Glomerular endothelial cell (primary cell): Measurements from ENCODE around the gene LIMS2. TPM values are rescaled to one million over a fixed set of nuclear protein-coding genes. Genes with fewer than 3 reads are reported as not detected.

ENCODE experiments used
- DNase-seq: peaks from one replicate; pipeline ENCODE4 v3.0.0-alpha.2; 2011; ENCODE audit warnings: low read depth, low spot score; ENCODE audit errors: extremely low read depth
- total RNA-seq: library from RNA; depleted of rRNA; stranded (reverse); fragments of >200 nt; gene quantifications from 2 replicates; pipeline ENCODE4 v1.2.3, GENCODE V29; 2015

The LIMS2 gene
- total RNA-seq, 1 donor from 2014 or later = 15.6 TPM

- no peak for DNase-seq
Observed at GRCh38 chr2:127647242-127648190, 27.8 kb downstream of the LIMS2 start.

GRCh38 chr2:127646487-127647241, 28.7 kb downstream of the LIMS2 start:
- no peak for DNase-seq

- no peak for DNase-seq
Observed at GRCh38 chr2:127645395-127646291, 29.7 kb downstream of the LIMS2 start, which contains the start of gene GPR17. GPR17 (plus strand) TSS chr2:127646153; CDS start chr2:127650736, 4,583 bp downstream.

DNA sequence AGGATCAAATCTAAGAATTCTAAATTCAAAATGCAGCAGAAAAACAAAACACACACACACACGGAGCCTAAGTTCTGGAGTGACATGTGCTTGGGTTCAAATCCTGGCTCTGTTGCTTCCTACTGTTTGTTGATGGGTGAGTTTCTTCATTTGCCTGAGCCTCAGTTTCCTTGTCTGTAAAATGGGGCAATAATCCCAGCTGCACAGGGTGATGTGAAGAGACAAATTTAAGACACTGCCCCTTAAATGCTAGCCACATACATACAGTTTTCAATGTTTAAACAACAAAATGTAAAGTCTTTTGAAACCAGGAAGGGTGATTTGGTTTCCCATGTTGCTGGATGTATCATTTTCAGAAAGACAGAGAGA, 30.3 kb downstream of the LIMS2 start:
- DNase-seq = no peak

- DNase-seq = no peak
Observed at GRCh38 chr2:127644066-127645025, 31.0 kb downstream of the LIMS2 start.

DNA sequence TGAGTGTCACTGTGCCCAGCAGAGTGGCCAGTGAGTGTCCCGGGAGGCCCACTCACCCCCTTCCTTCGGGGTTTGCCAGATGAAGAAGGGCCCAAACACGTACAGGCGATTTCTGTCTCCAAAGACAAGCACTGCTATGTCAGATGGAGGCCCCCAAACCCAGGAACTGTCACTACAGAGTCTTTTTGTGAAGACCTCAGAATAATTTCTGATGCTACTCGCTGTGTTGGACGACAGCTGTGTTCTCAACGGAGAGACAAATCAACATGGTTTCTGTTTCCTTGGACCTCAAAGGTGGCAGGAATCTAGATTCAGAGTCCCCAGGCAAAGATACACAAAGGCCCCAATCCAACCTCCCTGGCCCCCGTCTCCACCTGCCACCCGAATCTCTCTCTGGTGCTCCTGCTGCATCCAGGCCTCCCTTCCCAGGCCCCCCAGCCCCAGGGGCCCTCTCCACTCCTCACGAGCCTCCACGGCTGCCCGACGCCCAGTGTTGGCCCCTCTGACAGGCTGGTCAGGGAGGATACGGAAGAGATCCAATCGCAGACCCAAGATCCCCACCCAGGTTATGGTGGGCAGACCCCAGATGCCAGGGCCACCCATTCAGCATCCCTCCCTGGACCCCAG, 31.8 kb downstream of the LIMS2 start:
- DNase-seq = no peak

DNA sequence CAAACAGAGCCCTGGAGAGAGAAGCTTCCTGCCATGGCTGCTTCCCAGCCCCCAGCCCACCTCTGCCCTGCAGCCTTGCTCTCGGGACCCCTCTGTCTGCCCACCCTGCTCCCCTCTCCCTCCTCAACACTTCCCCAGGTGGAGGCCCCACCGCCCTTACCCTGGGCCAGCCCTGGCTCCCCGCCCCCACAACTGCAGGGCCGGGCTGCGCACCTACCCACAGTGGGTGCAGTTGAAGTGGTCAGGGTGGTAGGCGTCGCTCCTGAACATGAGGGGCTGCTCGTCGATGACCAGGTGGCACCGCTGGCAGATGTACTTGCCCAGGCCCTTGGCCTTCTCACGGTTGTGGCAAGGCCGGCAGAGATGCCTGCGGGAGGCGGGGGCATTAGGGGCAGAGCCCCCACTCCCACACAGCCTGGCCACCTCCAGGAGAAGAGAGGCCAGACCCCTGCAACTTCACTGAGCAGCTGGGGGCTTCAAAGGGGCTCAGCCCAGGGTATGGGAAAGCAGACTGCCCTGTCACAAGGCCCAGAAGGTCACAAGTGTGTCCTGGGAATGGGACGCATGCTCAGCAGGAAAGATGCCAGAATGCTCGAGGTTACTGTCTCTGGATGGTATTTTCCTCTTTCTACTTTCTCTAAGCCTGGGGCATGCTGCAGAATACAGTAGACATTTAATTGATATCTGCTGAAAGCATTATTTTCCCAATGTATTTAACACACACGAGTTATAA, 32.5 kb downstream of the LIMS2 start:
- no peak for DNase-seq

DNA sequence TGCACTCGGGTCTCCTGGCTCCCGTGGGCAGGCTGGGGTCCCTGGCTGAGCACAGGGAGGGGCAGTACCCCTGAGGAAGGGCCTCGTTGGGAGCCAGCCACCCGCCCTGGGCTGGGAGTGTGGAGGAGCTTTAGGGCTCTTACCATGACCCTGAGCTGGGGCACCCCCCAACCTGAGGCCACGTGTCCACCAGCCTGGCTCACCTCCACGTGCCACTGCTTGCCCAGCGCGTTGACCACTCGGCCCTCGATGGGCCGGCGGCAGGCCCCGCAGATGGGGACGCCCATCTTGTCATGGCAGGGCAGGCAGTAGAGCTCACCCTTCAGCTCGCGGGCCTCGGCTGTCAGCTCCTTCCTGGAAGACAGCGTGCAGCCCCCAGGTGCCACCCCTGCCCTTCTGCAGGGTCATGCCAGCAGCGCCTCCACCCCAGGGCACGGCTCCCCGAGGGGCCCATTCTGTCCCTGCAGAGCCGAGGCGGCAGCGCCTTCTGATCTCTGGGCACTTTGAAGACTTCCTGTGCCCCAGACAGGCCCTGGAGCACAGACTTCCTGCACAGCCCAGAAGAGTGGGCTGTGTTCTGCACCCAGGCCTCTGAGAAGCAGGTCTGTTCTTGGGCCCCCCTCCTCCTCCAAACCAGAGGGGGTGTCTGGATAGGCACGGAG, 33.4 kb downstream of the LIMS2 start:
- DNase-seq = no peak

GRCh38 chr2:127641133-127641532, 34.2 kb downstream of the LIMS2 start:
- no peak for DNase-seq

DNA sequence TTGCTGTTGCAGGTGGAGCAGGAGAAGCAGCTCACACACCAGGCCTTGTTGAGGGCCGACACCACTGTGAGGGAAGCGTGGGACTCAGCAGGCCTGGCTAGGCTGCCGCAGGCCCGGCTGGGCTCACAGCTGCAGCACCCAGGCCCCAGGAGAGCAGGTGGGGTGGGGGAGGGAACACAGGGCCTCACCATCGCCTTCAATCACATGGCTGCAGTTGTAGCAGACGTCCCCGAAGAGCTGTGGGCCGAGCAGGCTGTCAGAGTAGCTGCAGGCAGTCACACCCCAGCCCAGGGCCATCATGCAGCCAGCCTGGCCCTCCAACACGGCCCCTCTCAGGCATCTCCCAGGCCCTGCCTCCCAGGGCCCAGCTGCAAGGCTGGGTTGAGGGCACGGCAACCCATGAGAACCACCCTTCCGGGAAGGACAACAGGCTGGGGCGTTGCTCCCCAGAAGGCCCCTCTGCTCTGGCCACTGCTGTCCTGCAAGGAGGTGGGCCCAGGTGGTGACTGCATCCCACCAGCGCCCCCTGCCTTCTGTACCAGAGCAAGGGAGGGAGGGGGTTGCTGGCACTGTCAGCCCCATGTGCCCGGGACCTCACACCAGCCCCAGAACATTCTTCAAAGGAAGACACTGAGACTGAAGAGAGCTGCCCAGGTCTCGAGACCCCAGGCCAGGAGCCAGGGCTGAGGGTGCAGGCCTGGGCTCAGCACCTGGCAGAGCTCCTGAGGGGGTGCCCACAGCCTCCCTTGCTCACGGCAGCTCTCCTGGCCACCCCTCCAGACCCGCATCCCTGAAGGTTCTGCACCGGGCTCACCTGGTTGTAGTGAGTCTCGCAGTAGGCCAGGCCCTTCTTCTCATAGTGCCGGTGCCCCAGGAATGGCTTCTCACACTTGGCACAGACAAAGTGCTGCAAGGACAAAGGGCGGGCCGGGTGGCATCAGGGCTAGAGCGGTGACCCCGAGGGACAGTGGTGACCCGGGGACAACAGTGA, 35.0 kb downstream of the LIMS2 start:
- no peak for DNase-seq

GRCh38 chr2:127639111-127639474, 36.2 kb downstream of the LIMS2 start:
- DNase-seq = no peak

DNA sequence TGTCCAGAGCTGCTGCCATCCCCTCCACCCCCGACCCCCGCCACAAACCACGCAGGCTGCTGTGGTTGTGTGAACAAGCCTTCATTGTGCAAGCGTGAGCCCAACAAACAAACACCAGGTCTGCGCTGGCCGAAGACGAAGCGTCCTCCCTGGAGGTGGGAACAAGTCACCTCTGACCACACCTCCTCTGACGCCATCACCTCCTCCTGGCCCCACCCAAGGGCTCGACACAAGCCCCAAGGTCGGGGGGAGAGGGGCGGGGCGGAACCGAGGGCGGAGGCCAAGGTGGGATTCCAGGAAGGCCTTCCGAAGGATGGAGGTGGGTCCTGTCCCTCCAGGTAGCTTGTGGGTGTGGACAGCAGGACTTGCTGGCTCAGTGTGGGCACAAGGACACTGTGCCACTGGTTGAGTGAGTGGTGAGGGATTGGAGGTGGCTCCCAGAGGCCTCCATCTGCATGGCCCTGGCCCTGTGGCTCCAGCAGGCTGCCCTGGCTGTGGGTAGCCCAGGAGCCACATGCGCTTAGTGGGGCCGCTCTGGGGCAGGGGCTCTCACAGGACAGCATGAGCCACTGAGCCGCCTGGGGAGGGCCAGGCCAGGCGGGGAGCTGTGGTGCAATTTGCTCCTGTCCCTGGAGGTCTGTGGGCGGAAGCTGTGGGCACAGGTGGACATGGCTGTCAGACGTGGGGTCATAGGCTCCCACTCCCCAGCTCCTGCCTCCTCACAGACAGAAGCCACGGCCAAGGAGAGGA, 36.8 kb downstream of the LIMS2 start:
- no peak for DNase-seq

DNA sequence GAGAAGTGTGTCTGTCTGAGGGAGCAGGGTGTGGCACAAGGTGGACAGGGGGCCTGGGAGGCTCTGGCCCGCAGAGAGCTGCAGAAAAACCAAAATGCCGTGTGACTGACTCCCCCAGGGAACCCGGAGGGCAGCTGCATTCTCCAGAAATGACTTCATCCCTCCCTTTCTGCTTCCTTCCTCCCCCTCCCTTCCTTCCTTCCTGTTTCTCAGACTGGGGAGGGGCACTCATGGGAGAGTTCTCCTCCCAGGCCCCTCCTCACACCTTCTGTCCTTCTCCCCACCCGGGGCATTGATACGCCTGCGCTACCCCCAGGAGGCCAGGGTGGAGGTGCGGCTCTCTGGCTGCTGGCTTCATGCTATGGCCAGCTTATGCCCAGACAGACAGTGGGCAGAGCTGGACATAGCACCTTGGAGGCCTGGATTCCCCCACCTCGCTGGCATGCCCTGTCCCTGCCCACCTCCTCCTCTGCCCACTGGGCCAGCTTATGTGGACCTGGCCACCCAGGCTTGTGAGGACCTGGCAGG, 37.5 kb downstream of the LIMS2 start:
- no peak for DNase-seq

- DNase-seq = no peak
Observed at GRCh38 chr2:127637236-127637630, 38.1 kb downstream of the LIMS2 start.

DNA sequence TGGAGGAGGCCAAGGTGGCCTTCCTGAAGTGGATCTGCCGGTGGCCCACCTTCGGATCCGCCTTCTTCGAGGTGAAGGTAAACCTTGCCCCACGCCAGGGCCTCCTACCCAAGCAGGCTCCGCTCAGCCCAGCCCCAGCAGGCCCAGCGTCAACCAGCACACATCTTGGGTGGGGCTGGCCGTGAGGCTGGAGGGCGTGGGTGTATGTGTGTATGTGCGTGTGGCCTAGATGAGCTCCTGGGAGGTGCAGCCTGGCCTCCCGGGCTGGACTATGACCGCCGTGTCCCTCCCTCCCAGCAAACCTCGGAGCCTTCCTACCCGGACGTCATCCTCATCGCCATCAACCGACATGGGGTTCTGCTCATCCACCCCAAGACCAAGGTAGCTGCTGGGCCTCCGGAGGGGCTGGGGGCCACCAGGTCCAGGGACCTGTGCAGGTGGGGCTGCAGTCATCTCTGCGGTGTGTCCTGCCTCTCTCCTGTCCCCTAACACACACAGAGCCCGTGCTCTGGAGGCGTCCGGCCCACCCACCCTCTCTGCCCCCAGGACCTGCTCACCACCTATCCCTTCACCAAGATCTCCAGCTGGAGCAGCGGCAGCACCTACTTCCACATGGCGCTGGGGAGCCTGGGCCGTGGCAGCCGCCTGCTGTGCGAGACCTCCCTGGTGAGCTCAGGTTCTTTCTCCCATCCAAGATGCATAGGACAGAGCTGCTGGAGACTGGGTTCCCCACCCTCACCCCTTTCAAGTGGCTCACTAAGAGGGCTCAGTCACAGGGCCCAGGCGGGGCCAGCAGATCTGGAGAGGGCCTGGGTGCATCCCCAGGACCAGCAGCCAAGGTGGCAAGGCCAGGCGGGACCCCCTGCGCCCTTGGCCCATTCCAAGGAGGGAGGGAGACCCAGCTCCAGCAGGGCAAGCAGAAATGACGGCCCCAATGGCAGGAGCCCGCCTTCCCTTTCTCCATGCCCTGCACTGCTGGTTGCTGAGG, 38.8 kb downstream of the LIMS2 start:
- no peak for DNase-seq
